DND-41 (cell line): ENCODE measurements around the gene CARM1.
"Not testable (repeated sequence)": the region's sequence is repeated elsewhere in the genome, so short reads cannot be mapped to it uniquely, and the experiment has no call there.

Experiments
- CTCF ChIP-seq: IDR thresholded peaks from 2 replicates; pipeline ENCODE4 v1.5.1; 2012; ENCODE audit warnings: borderline replicate concordance, low read length, moderate library complexity, mild to moderate bottlenecking; ENCODE audit not compliant: poor library complexity, severe bottlenecking; ENCODE audit errors: extremely low read depth
- EZH2 ChIP-seq: IDR thresholded peaks from 3 replicates; pipeline ENCODE4 v1.6.1; 2012; ENCODE audit warnings: borderline replicate concordance, low read depth, mild to moderate bottlenecking, moderate library complexity, low read length, inconsistent platforms; ENCODE audit not compliant: severe bottlenecking

GRCh38 chr19:10959277-10959968 lies 88.1 kb downstream of the CARM1 start:
- TF ChIP-seq EZH2, CTCF: not testable (repeated sequence)
